Iris pigment epithelial cell (primary cell): ENCODE data around the gene SCLY.
"Not testable (repeated sequence)": the region's sequence is repeated elsewhere in the genome, so short reads cannot be mapped to it uniquely, and the experiment has no call there.

ENCODE experiments used
- DNase-seq: peaks from one replicate; pipeline ENCODE4 v3.0.0-alpha.2; 2011; ENCODE audit warnings: low read depth

SCLY gene

GRCh38 chr2:238113611-238114010 lies 52.8 kb downstream of the SCLY start:
- no peak for DNase-seq

GRCh38 chr2:238114331-238114841 lies 53.6 kb downstream of the SCLY start:
- no peak for DNase-seq

GRCh38 chr2:238114851-238115660 lies 54.3 kb downstream of the SCLY start:
- DNase-seq, result no peak

- not testable (repeated sequence) for DNase-seq
These were observed 54.9 kb downstream of the SCLY start for GRCh38 chr2:238115709-238116108.

GRCh38 chr2:238116298-238117198 lies 55.7 kb downstream of the SCLY start:
- no peak for DNase-seq

- no peak for DNase-seq
These were observed 56.7 kb downstream of the SCLY start for GRCh38 chr2:238117199-238118154.

- DNase-seq, result no peak
These were observed 59.1 kb downstream of the SCLY start for GRCh38 chr2:238119756-238120462.

- DNase-seq, result no peak
These were observed 59.9 kb downstream of the SCLY start for GRCh38 chr2:238120463-238121298.

GRCh38 chr2:238121511-238122286 lies 60.9 kb downstream of the SCLY start:
- DNase-seq, result no peak

- no peak for DNase-seq
These were observed 61.8 kb downstream of the SCLY start for GRCh38 chr2:238122287-238123217.

- DNase-seq, result no peak
These were observed 62.6 kb downstream of the SCLY start for GRCh38 chr2:238123218-238123971.

- DNase-seq, result no peak
These were observed 63.2 kb downstream of the SCLY start for GRCh38 chr2:238123991-238124470.

GRCh38 chr2:238124488-238125126 lies 63.8 kb downstream of the SCLY start:
- DNase-seq, result no peak

GRCh38 chr2:238125127-238125885 lies 64.5 kb downstream of the SCLY start:
- no peak for DNase-seq

- DNase-seq, result no peak
These were observed 65.5 kb downstream of the SCLY start for GRCh38 chr2:238126338-238126737.

GRCh38 chr2:238126775-238127164 lies 66.0 kb downstream of the SCLY start:
- no peak for DNase-seq
